ENCODE data around the gene GIPC2.

DNA sequence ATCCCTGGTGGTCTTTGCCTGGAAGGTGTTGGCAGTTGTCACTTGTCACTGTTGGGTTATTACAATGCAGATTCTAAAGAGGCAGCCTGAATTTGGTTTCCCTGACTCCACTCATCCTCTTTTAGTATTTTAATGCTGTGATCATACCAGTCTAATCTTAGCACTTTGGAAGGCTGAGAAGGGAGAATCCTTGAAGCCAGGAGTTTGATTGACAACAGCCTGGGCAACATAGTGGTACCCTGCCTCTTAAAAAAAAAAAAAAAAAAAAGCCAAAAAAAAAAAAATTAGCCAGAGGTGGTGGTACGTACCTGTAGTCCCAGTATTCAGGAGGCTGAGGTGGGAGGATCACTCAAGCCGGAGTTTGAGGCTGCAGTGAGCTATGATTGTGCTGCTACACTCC is 7.7 kb downstream of the GIPC2 start:
- TF ChIP-seq, protein P1, sequence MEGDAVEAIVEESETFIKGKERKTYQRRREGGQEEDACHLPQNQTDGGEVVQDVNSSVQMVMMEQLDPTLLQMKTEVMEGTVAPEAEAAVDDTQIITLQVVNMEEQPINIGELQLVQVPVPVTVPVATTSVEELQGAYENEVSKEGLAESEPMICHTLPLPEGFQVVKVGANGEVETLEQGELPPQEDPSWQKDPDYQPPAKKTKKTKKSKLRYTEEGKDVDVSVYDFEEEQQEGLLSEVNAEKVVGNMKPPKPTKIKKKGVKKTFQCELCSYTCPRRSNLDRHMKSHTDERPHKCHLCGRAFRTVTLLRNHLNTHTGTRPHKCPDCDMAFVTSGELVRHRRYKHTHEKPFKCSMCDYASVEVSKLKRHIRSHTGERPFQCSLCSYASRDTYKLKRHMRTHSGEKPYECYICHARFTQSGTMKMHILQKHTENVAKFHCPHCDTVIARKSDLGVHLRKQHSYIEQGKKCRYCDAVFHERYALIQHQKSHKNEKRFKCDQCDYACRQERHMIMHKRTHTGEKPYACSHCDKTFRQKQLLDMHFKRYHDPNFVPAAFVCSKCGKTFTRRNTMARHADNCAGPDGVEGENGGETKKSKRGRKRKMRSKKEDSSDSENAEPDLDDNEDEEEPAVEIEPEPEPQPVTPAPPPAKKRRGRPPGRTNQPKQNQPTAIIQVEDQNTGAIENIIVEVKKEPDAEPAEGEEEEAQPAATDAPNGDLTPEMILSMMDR (conservative IDR thresholded peaks at IDR 0.05 in 1 of 2, IDR thresholded peaks at IDR 0.05 in 1 of 2; ENCODE audit: extremely low read depth in 1 of 2, insufficient read depth in 1 of 2, low read depth in 1 of 2, low read length in 2 of 2) = no peak
- TF ChIP-seq EZH2 (IDR thresholded peaks at IDR 0.05; ENCODE audit: borderline replicate concordance, low read length) = no peak

All from mammary epithelial cell (primary cell).